Adrenal gland (tissue), 5 donors: ENCODE data around the gene RADIL.

Experiments
- CTCF ChIP-seq, 6 experiments: fragments of 450-650 bp in 4 of 6; fragments of 200-600 bp in 2 of 6; sonication (generic) in 1 of 6; IDR thresholded peaks; 1 replicate in 5 of 6; 2 replicates in 1 of 6; pipeline versions ENCODE4 v1.5.1 to v1.8.0; 2016 to 2021; ENCODE audit warnings: antibody characterized with exemption in 6 of 6, mild to moderate bottlenecking in 2 of 6, moderate library complexity in 1 of 6
- POLR2A ChIP-seq, 2 donors: fragments of 450-650 bp; IDR thresholded peaks; one replicate each; pipeline ENCODE4 v1.6.1; 2017; ENCODE audit warnings: antibody characterized with exemption in 2 of 2, mild to moderate bottlenecking in 2 of 2, moderate library complexity in 1 of 2
- donor health status: DM: no; HTN: no; CAD: no.

- TF ChIP-seq CTCF (IDR thresholded peaks at IDR 0.05) (no peak), POLR2A (IDR thresholded peaks at IDR 0.05) (no peak)
These were observed 83.8 kb downstream of the RADIL start for GRCh38 chr7:4799508-4800268.
